HAP-1 (cell line): ENCODE data around the gene LONP2.

Experiments
- DNase-seq, 2 experiments: peaks; one replicate each; pipeline ENCODE4 v3.0.0-alpha.2; 2016 to 2020; ENCODE audit warnings: low spot score in 2 of 2
- H3K27me3 ChIP-seq: fragments of 250-450 bp; sonication (Bioruptor Pico); 2 replicates; pipeline ENCODE4 v1.5.1; 2020; ENCODE audit warnings: low read depth, mild to moderate bottlenecking, moderate library complexity
- H3K36me3 ChIP-seq: fragments of 250-450 bp; sonication (Bioruptor Pico); replicated peaks from 2 replicates; pipeline ENCODE4 v1.5.1; 2020; ENCODE audit warnings: mild to moderate bottlenecking
- H3K4me1 ChIP-seq: fragments of 250-450 bp; sonication (Bioruptor Pico); 2 replicates; pipeline ENCODE4 v1.5.1; 2020; ENCODE audit warnings: mild to moderate bottlenecking
- H3K4me3 ChIP-seq: fragments of 250-450 bp; sonication (Bioruptor Pico); 2 replicates; pipeline ENCODE4 v1.5.1; 2020; ENCODE audit warnings: mild to moderate bottlenecking, moderate library complexity
- H3K9me3 ChIP-seq: fragments of 250-450 bp; sonication (Bioruptor Pico); 2 replicates; pipeline ENCODE4 v1.5.1; 2020; ENCODE audit warnings: mild to moderate bottlenecking, moderate library complexity
- in situ Hi-C: fragments of 300-500 bp; cut with MboI; formaldehyde crosslinking; loops from 3 replicates; pipeline ENCODE4 v1.14.3; 2020; ENCODE audit warnings: low sequenced_read_pairs, inconsistent platforms, mixed read lengths

The LONP2 gene

GRCh38 chr16:48317614-48318315 is 73.7 kb downstream of the LONP2 start:
- Histone ChIP-seq H3K9me3 (peaks cover 3% of the 10 kb centered on the region), H3K4me1 (no peaks in the 10 kb centered on the region; the same call in 1 of the 2 replicates), H3K27me3 (no peaks in the 10 kb centered on the region), H3K4me3 (no peak overlapping the region), H3K36me3 (peaks cover 17% of the 10 kb centered on the region)
- no peak for DNase-seq
- in situ Hi-C loops: no loop called here

GRCh38 chr16:48318630-48319029 is 74.5 kb downstream of the LONP2 start:
- H3K27me3 ChIP-seq: no peaks in the 10 kb centered on the region
- H3K36me3 ChIP-seq: peaks cover 12% of the 10 kb centered on the region
- H3K4me3 ChIP-seq: no peak overlapping the region
- no peak for DNase-seq
- H3K9me3 ChIP-seq: no peaks in the 10 kb centered on the region; the same call in 1 of the 2 replicates
- H3K4me1 ChIP-seq: no peaks in the 10 kb centered on the region; the same call in 1 of the 2 replicates
- in situ Hi-C loops: no loop called here

GRCh38 chr16:48321317-48322036 is 77.4 kb downstream of the LONP2 start:
- in situ Hi-C loops: no loop called here
- H3K27me3 ChIP-seq: no peaks in the 10 kb centered on the region
- no peak overlapping the region for H3K4me3 ChIP-seq
- no peak for DNase-seq
- peaks cover 12% of the 10 kb centered on the region for H3K36me3 ChIP-seq
- H3K4me1 ChIP-seq: no peaks in the 10 kb centered on the region; the same call in 1 of the 2 replicates
- H3K9me3 ChIP-seq: no peaks in the 10 kb centered on the region

GRCh38 chr16:48323783-48324775 is 80.0 kb downstream of the LONP2 start:
- Histone ChIP-seq H3K27me3 (no peaks in the 10 kb centered on the region), H3K4me1 (no peaks in the 10 kb centered on the region), H3K4me3 (no peak overlapping the region), H3K36me3 (peaks cover 5% of the 10 kb centered on the region), H3K9me3 (no peaks in the 10 kb centered on the region)
- DNase-seq: no peak
- in situ Hi-C loops: no loop called here

GRCh38 chr16:48326915-48327314 is 82.8 kb downstream of the LONP2 start:
- peaks cover 5% of the 10 kb centered on the region for H3K36me3 ChIP-seq
- no peaks in the 10 kb centered on the region for H3K27me3 ChIP-seq
- H3K4me1 ChIP-seq: no peaks in the 10 kb centered on the region
- no peak overlapping the region for H3K4me3 ChIP-seq
- in situ Hi-C loops: no loop called here
- no peak for DNase-seq
- no peaks in the 10 kb centered on the region for H3K9me3 ChIP-seq

GRCh38 chr16:48329138-48329537 is 85.0 kb downstream of the LONP2 start:
- DNase-seq: no peak
- no peaks in the 10 kb centered on the region for H3K27me3 ChIP-seq
- H3K4me1 ChIP-seq: no peaks in the 10 kb centered on the region
- no peaks in the 10 kb centered on the region for H3K9me3 ChIP-seq
- H3K4me3 ChIP-seq: no peak overlapping the region
- in situ Hi-C loops: no loop called here
- H3K36me3 ChIP-seq: peaks cover 2% of the 10 kb centered on the region

GRCh38 chr16:48330189-48330840 is 86.2 kb downstream of the LONP2 start:
- H3K4me3 ChIP-seq: no peak overlapping the region
- peaks cover 14% of the 10 kb centered on the region for H3K36me3 ChIP-seq
- no peak for DNase-seq
- no peaks in the 10 kb centered on the region for H3K9me3 ChIP-seq
- in situ Hi-C loops: no loop called here
- H3K27me3 ChIP-seq: no peaks in the 10 kb centered on the region
- no peaks in the 10 kb centered on the region for H3K4me1 ChIP-seq

- no peak for DNase-seq
- Histone ChIP-seq H3K9me3 (no peaks in the 10 kb centered on the region), H3K4me1 (no peaks in the 10 kb centered on the region), H3K4me3 (no peak overlapping the region), H3K27me3 (no peaks in the 10 kb centered on the region), H3K36me3 (peaks cover 16% of the 10 kb centered on the region)
- in situ Hi-C loops: no loop called here
These were observed 86.7 kb downstream of the LONP2 start for GRCh38 chr16:48330841-48331192.

- Histone ChIP-seq H3K4me3 (no peak overlapping the region), H3K36me3 (peaks cover 27% of the 10 kb centered on the region), H3K27me3 (no peaks in the 10 kb centered on the region), H3K9me3 (no peaks in the 10 kb centered on the region), H3K4me1 (no peaks in the 10 kb centered on the region)
- DNase-seq: no peak
- in situ Hi-C loops: no loop called here
These were observed 88.9 kb downstream of the LONP2 start for GRCh38 chr16:48332978-48333377.

GRCh38 chr16:48334325-48334724 is 90.2 kb downstream of the LONP2 start:
- DNase-seq: no peak
- H3K4me3 ChIP-seq: no peak overlapping the region
- H3K9me3 ChIP-seq: no peaks in the 10 kb centered on the region
- H3K27me3 ChIP-seq: no peaks in the 10 kb centered on the region
- in situ Hi-C loops: no loop called here
- H3K4me1 ChIP-seq: no peaks in the 10 kb centered on the region
- peaks cover 30% of the 10 kb centered on the region for H3K36me3 ChIP-seq

GRCh38 chr16:48335961-48336360 is 91.9 kb downstream of the LONP2 start:
- in situ Hi-C loops: no loop called here
- Histone ChIP-seq H3K36me3 (peaks cover 30% of the 10 kb centered on the region), H3K4me1 (no peaks in the 10 kb centered on the region), H3K4me3 (no peak overlapping the region), H3K27me3 (no peaks in the 10 kb centered on the region), H3K9me3 (no peaks in the 10 kb centered on the region)
- DNase-seq: no peak

GRCh38 chr16:48340054-48340453 is 96.0 kb downstream of the LONP2 start:
- DNase-seq: no peak
- Histone ChIP-seq H3K36me3 (peaks cover 23% of the 10 kb centered on the region), H3K9me3 (no peaks in the 10 kb centered on the region), H3K27me3 (no peaks in the 10 kb centered on the region), H3K4me3 (no peak overlapping the region), H3K4me1 (no peaks in the 10 kb centered on the region)
- in situ Hi-C loops: no loop called here

- no peaks in the 10 kb centered on the region for H3K27me3 ChIP-seq
- no peaks in the 10 kb centered on the region for H3K4me1 ChIP-seq
- H3K4me3 ChIP-seq: no peak overlapping the region
- H3K36me3 ChIP-seq: peaks cover 12% of the 10 kb centered on the region
- no peaks in the 10 kb centered on the region for H3K9me3 ChIP-seq
- DNase-seq: no peak
- in situ Hi-C loops: no loop called here
These were observed 98.5 kb downstream of the LONP2 start for GRCh38 chr16:48342591-48342990.
